IMR-90 (cell line): Measurements from ENCODE around the gene MYO7B. TPM values are rescaled to one million over a fixed set of nuclear protein-coding genes. Genes with fewer than 3 reads are reported as not detected.

Source experiments
- ATAC-seq: fragments of 200-7000 bp; cut with Tn5 transposase; 2 replicates; pipeline ENCODE4 v1.9.1; 2020; ENCODE audit warnings: low read depth, mild to moderate bottlenecking, moderate library complexity
- BruUV-seq: library from RNA; stranded (reverse); fragments of 400-500 nt; replicated peaks from 2 replicates; lab custom pipeline; 2021; lab: Mats Ljungman, UMichigan
- CTCF ChIA-PET: fragments of 300-600 bp; formaldehyde crosslinking; extraction: SDS; loops from one replicate; lab custom pipeline; 2021; ENCODE audit warnings: antibody characterized with exemption; lab: Yijun Ruan, JAX
- POLR2A ChIA-PET: fragments of 300-600 bp; sonication (Branson Sonifier 250); formaldehyde crosslinking; loops from one replicate; lab custom pipeline; 2022; ENCODE audit warnings: antibody characterized with exemption; ENCODE audit not compliant: unreplicated experiment; lab: Charles Lee
- DNase-seq: peaks from one replicate; pipeline ENCODE4 v3.0.0; 2013
- H2AFZ ChIP-seq: replicated peaks from 2 replicates; pipeline ENCODE3; 2013; ENCODE audit warnings: low read length, mild to moderate bottlenecking; ENCODE audit not compliant: poor library complexity
- H2AK5ac ChIP-seq: 2 replicates; pipeline ENCODE4 v1.6.1; 2013; ENCODE audit warnings: low read depth, low read length, inconsistent platforms
- H2AK9ac ChIP-seq: replicated peaks from 2 replicates; pipeline ENCODE3; 2013; ENCODE audit warnings: mild to moderate bottlenecking, low read depth, low read length, moderate library complexity; ENCODE audit not compliant: poor library complexity
- H2BK120ac ChIP-seq: 2 replicates; pipeline ENCODE4 v1.6.1; 2013; ENCODE audit warnings: low read depth, low read length, inconsistent platforms
- H2BK15ac ChIP-seq: 3 replicates; pipeline ENCODE4 v1.6.1; 2013; ENCODE audit warnings: low read depth, low read length, inconsistent platforms
- H2BK20ac ChIP-seq: 2 replicates; pipeline ENCODE4 v1.6.1; 2013; ENCODE audit warnings: low read depth, mild to moderate bottlenecking, inconsistent platforms, low read length, moderate library complexity
- H2BK5ac ChIP-seq: 2 replicates; pipeline ENCODE4 v1.6.1; 2013; ENCODE audit warnings: mild to moderate bottlenecking, low read depth, low read length, inconsistent platforms; ENCODE audit not compliant: poor library complexity, severe bottlenecking
- H3K14ac ChIP-seq: replicated peaks from 2 replicates; pipeline ENCODE4 v1.6.1; 2013; ENCODE audit warnings: low read depth, low read length, inconsistent platforms
- H3K18ac ChIP-seq: 2 replicates; pipeline ENCODE4 v1.6.1; 2013; ENCODE audit warnings: low read depth, low read length, control low read depth
- H3K23ac ChIP-seq: 2 replicates; pipeline ENCODE4 v1.6.1; 2013; ENCODE audit warnings: low read depth, low read length, inconsistent platforms
- H3K27ac ChIP-seq: 2 replicates; pipeline ENCODE4 v1.5.1; 2013; ENCODE audit warnings: mild to moderate bottlenecking, control low read depth, low read length; ENCODE audit not compliant: insufficient read depth
- H3K27me3 ChIP-seq: 2 replicates; pipeline ENCODE4 v1.6.1; 2013; ENCODE audit warnings: low read length; ENCODE audit not compliant: control insufficient read depth, insufficient read depth
- H3K36me3 ChIP-seq: 2 replicates; pipeline ENCODE4 v1.6.1; 2013; ENCODE audit warnings: low read length, mixed read lengths; ENCODE audit not compliant: control insufficient read depth, insufficient read depth
- H3K4ac ChIP-seq: 2 replicates; pipeline ENCODE4 v1.6.1; 2013; ENCODE audit warnings: low read depth, low read length, inconsistent platforms
- H3K4me1 ChIP-seq: 2 replicates; pipeline ENCODE4 v1.6.1; 2013; ENCODE audit warnings: low read length, mixed read lengths; ENCODE audit not compliant: control insufficient read depth, insufficient read depth
- H3K4me2 ChIP-seq: 2 replicates; pipeline ENCODE4 v1.6.1; 2013; ENCODE audit warnings: low read depth, mild to moderate bottlenecking, control low read depth, low read length, moderate library complexity
- H3K4me3 ChIP-seq: 2 replicates; pipeline ENCODE4 v1.5.1; 2013; ENCODE audit warnings: low read depth, mild to moderate bottlenecking, control low read depth, low read length, moderate library complexity; ENCODE audit not compliant: insufficient read depth
- H3K56ac ChIP-seq: 2 replicates; pipeline ENCODE4 v1.6.1; 2013; ENCODE audit warnings: low read length, inconsistent platforms; ENCODE audit not compliant: insufficient read depth; ENCODE audit errors: extremely low read depth
- H3K79me1 ChIP-seq, 2 experiments: 2 replicates each; pipeline ENCODE4 v1.6.1; 2013; ENCODE audit warnings: low read length in 2 of 2, inconsistent platforms in 1 of 2, low read depth in 1 of 2
- H3K9ac ChIP-seq: 2 replicates; pipeline ENCODE4 v1.6.1; 2013; ENCODE audit warnings: low read depth, low read length, control low read depth
- H3K9me1 ChIP-seq: 2 replicates; pipeline ENCODE4 v1.6.1; 2013; ENCODE audit warnings: low read length, inconsistent platforms; ENCODE audit not compliant: insufficient read depth
- H3K9me3 ChIP-seq: 2 replicates; pipeline ENCODE4 v1.6.1; 2013; ENCODE audit warnings: low read length; ENCODE audit not compliant: control insufficient read depth, insufficient read depth
- H4K20me1 ChIP-seq: 2 replicates; pipeline ENCODE4 v1.6.1; 2013; ENCODE audit warnings: low read length, inconsistent platforms; ENCODE audit not compliant: insufficient read depth
- H4K5ac ChIP-seq: 2 replicates; pipeline ENCODE4 v1.6.1; 2013; ENCODE audit warnings: mild to moderate bottlenecking, low read depth, low read length, control low read depth
- H4K8ac ChIP-seq, 2 experiments: 2 replicates each; pipeline ENCODE4 v1.6.1; 2013; ENCODE audit warnings: low read depth in 2 of 2, low read length in 2 of 2, control low read depth in 1 of 2, inconsistent platforms in 1 of 2
- H4K91ac ChIP-seq: 2 replicates; pipeline ENCODE4 v1.6.1; 2013; ENCODE audit warnings: low read depth, low read length, inconsistent platforms; ENCODE audit not compliant: insufficient read depth
- BHLHE40 ChIP-seq: fragments of 150-350 bp; IDR thresholded peaks from 2 replicates; pipeline ENCODE4 v1.6.1; 2016; ENCODE audit warnings: mild to moderate bottlenecking, low read depth, low read length
- CTCF ChIP-seq: conservative IDR thresholded peaks from 2 replicates; pipeline ENCODE4 v1.5.1; 2012; ENCODE audit warnings: mild to moderate bottlenecking, low read depth, low read length, improper control_type of control experiment
- POLR2A ChIP-seq: IDR thresholded peaks from 2 replicates; pipeline ENCODE4 v1.6.1; 2012; ENCODE audit warnings: mild to moderate bottlenecking, low read depth, low read length
- USF2 ChIP-seq: fragments of 150-350 bp; IDR thresholded peaks from 2 replicates; pipeline ENCODE4 v1.6.1; 2017; ENCODE audit warnings: mild to moderate bottlenecking, antibody characterized with exemption, low read length, low read depth
- WGBS, 2 experiments: methylation state at CpG; one replicate each; pipeline versions ENCODE4 v1.1.5 to v1.1.7; 2013; ENCODE audit warnings: missing lambda C conversion rate in 2 of 2; ENCODE audit not compliant: insufficient read length in 1 of 2; ENCODE audit errors: extremely low coverage in 2 of 2; 5-methylcytosine and 5-hydroxymethylcytosine counted together
- dilution Hi-C: fragments of 300-500 bp; cut with HindIII; formaldehyde crosslinking; loops from one replicate; pipeline ENCODE4 v1.14.3; 2018; ENCODE audit warnings: low sequenced_read_pairs; ENCODE audit not compliant: unreplicated experiment
- in situ Hi-C: fragments of 300-500 bp; cut with MboI; formaldehyde crosslinking; loops from 3 replicates; pipeline ENCODE4 v1.14.3; 2019; ENCODE audit warnings: low sequenced_read_pairs, inconsistent platforms, mixed read lengths
- intact Hi-C: fragments of 100-400 bp; cut with micrococcal nuclease; formaldehyde crosslinking; loops from 2 replicates; pipeline ENCODE4 v1.10.0; 2022
- polyA plus RNA-seq, 3 experiments: library from polyadenylated mRNA; depleted of rRNA; stranded (reverse); fragments of >200 nt; gene quantifications; 2 replicates each; pipeline ENCODE4 v1.2.3, GENCODE V29; 2012; ENCODE audit warnings: low replicate concordance in 1 of 3
- total RNA-seq: library from RNA; depleted of rRNA; stranded (reverse); fragments of >200 nt; gene quantifications from 2 replicates; pipeline ENCODE4 v1.2.3, GENCODE V29; 2012

The MYO7B gene
- total and polyA plus RNA-seq, 2 of the 4 experiments (the other 2 are of a cell fraction) = 0.18 to 0.46 TPM

GRCh38 chr2:127566139-127566417 lies 30.6 kb downstream of the MYO7B start:
- Histone ChIP-seq H4K20me1 (no peaks in the 10 kb centered on the region), H3K79me1 (no peaks in the 10 kb centered on the region), H2AK9ac (no peak overlapping the region), H3K23ac (no peak overlapping the region), H4K91ac (no peak overlapping the region), H2BK120ac (no peak overlapping the region), H3K4me3 (no peak overlapping the region), H3K36me3 (no peaks in the 10 kb centered on the region), H2AFZ (no peak overlapping the region), H2BK5ac (no peak overlapping the region), H3K27ac (no peak overlapping the region), H2BK15ac (no peak overlapping the region), H3K9me1 (no peaks in the 10 kb centered on the region), H3K56ac (no peak overlapping the region), H3K4me2 (no peak overlapping the region), H3K27me3 (peaks cover 10% of the 10 kb centered on the region), H3K9ac (no peak overlapping the region), H3K4ac (no peak overlapping the region), H3K4me1 (no peaks in the 10 kb centered on the region; the same call in 1 of the 2 replicates), H3K14ac (no peak overlapping the region), H3K9me3 (peaks cover 2% of the 10 kb centered on the region; the same call in 1 of the 2 replicates), H2BK20ac (no peak overlapping the region), H4K5ac (no peak overlapping the region), H2AK5ac (no peak overlapping the region), H4K8ac (no peak overlapping the region), H3K18ac (no peak overlapping the region)
- DNase-seq (no peak), ATAC-seq (no peak)
- no TSS peak for BruUV-seq
- no CpG with 5 or more reads among the region's 5 CpGs for WGBS, 2 experiments
- no peak for TF ChIP-seq POLR2A
- TF ChIP-seq CTCF = no peak
- no peak for TF ChIP-seq USF2
- TF ChIP-seq BHLHE40 = no peak
- intact Hi-C loops = no loop called here
- ChIA-PET POLR2A (no interaction called here), CTCF (no interaction called here)
- dilution Hi-C loops = no loop called here
- in situ Hi-C loops = no loop called here
